Measurements from ENCODE around the gene PPP2R5A.
"Not testable (repeated sequence)": the region's sequence is repeated elsewhere in the genome, so short reads cannot be mapped to it uniquely, and the experiment has no call there.

Gene PPP2R5A

DNA sequence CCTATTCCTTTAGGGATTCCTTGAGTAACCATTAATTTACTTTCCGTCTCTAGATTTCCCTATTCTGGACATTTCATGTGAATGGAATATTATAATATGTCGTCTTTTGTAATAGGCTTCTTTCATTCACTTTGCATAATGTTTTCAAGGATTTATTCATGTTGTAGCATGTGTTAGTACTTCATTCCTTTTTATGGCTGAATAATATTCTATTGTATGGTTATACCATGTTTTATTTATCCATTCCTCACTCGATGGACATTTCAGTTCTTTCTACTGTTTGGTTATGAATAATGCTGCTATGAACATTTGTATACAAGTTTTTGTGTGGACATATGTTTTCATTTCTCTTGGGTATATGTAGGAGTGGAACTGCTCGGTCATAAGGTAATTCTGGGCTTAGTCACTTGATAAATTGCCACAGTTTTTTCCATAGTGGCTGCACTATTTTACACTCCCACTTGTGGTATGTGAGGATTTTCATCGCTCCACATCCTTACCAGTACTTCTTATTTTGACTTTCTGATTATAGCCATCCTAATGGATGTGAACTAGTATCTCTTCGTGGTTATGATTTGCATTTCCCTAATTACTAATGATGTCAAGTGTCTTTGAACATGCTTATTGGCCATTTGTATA, 17.7 kb downstream of the PPP2R5A start:
- no peak for FAIRE-seq

GRCh38 chr1:212305342-212305741, 20.1 kb downstream of the PPP2R5A start:
- FAIRE-seq, result no peak

- FAIRE-seq, result not testable (repeated sequence)
These were observed 20.8 kb downstream of the PPP2R5A start for GRCh38 chr1:212305984-212306452.

DNA sequence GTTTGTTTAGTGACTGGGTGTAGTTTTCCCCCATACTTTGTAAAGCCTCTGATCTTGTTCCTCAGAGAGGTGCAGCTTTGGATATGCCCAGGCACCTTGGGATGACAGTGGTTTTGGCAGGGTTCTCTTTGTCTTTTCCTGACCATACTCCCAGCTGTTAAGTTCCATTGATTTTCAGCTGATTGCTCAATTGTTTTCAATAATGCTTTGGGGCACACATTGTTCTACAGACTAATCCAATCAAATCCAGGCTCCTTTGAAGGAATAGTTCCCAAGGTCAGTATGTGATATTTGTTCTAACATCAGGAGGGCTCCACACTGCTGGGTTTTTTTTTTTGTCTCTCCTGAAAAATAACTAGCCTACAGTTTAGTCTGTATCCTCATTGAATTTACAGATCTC, 24.8 kb downstream of the PPP2R5A start:
- FAIRE-seq, result no peak

DNA sequence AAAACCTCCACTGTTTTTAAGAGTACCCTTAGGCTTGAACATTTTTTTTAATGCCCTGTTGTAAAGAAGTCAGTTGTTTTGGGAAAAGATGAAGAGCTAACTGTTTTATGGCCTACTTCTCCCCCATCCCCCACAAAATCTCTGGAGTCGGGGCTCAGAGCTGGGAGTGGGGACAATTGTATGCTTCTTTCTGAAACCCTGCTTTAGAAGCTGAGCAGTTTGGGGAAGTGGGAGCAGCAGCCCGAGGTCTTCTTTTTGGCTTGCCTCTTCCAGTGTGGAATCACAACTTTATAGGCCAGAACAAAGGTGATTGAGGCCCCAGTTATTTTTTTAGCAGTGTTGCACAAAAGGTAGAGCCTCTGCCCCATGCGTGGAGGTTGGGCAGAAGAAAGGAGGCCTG, 25.2 kb downstream of the PPP2R5A start:
- no peak for FAIRE-seq

GRCh38 chr1:212311836-212312497, 26.8 kb downstream of the PPP2R5A start:
- FAIRE-seq, result no peak

DNA sequence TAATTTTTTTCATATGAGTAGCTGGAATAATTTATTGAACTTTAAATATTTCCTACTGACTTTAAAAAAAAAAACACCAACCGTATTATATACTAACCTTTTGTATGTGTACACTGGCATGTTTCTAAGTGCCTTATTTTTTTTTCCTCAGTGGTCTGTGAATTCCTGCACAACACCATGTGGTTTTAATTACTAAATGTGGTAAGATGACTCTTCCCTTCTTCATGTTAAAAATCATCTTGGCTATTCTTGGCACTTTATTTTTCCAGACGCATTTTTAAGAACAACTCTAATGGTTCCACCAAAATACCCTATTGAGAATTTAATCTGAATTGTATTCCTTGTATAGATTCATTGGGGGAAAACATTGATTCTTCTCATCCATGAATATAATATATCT, 28.4 kb downstream of the PPP2R5A start:
- FAIRE-seq, result no peak

DNA sequence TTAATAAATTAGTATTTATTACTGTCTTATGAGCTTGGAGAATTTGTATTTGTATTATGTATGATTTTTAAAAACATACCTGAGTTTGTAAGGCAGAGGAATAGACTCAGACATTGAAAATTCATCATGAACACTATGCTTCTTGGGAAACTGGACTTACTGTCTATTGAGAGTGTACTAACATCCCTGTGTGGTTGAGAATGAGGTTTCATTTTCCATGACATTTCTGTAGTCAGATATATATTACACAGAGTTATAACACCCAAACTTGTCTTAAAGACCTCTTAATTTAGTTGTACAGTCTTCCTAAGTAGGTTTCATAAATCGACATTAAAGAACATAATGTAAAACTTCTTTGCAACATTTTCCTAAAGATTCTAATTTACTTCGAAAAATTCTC, 30.0 kb downstream of the PPP2R5A start:
- FAIRE-seq, result no peak

DNA sequence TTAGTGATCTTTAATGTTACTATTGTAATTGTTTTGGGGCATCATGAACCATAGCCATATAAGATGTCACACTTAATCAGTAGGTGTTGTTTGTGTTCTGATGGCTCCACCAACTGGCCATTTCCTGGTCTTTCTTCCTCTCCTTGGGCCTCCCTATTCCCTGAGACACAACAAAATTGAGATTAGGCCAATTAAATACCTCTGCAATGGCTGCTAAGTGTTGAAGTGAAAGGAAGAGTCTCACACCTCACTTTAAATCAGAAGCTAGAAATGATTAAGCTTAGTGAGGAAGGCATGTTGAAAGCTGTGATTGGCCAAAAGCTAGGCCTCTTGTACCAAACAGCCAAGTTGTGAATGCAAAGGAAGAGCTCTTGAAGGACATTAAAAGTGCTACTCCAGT, 30.7 kb downstream of the PPP2R5A start:
- FAIRE-seq, result no peak

GRCh38 chr1:212317916-212318315, 32.7 kb downstream of the PPP2R5A start:
- FAIRE-seq, result no peak

DNA sequence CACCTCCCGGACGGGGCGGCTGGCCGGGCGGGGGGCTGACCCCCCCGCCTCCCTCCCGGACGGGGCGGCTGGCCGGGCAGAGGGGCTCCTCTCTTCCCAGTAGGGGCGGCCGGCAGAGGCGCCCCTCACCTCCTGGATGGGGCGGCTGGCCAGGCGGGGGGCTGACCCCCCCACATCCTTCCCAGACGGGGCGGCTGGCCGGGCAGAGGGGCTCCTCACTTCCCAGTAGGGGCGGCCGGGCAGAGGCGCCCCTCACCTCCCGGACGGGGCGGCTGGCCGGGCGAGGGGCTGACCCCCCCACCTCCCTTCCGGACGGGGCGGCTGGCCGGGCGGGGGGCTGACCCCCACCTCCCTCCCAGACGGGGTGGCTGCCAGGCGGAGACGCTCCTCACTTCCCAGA, 35.8 kb downstream of the PPP2R5A start:
- not testable (repeated sequence) for FAIRE-seq

DNA sequence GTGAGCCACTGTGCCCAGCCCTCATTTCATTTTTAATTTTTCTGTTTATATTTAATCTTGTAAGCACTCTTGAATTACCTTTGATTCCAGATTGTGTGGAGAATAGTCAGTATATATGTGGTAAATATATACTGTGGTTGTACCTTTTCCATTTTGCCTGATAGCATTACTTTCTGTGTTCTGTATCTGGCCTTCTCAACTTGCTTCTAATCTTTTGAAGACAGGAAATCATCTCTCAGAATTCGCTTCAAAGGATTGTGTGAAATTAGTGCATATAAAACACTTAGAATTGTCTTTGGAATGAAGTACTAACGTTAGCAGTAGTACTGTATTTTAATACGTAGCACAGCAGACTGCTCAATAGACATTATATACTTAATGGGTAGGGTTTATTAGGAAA, 37.9 kb downstream of the PPP2R5A start:
- FAIRE-seq, result no peak

- no peak for FAIRE-seq
These were observed 41.3 kb downstream of the PPP2R5A start for GRCh38 chr1:212326541-212326940.

DNA sequence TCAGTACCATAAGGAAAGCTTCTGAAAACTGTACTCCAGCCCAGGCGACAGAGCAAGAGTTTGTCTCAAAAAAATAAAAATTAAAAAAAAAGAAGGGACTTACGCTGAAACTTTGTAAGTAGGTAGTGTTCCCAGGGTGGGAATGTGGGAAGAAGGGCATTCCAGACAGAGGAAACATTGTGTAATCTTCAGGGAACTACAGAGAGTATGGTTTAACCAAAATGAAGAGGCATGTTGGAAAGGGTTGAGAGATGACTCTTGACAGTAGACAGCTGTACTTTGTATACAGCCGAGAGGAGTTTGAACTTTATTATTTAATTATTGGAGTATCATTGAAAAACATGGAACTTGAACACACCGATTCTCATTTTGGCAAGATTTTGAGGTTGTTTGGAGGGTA, 43.0 kb downstream of the PPP2R5A start:
- FAIRE-seq, result no peak

GRCh38 chr1:212329105-212329504, 43.9 kb downstream of the PPP2R5A start:
- FAIRE-seq, result no peak

DNA sequence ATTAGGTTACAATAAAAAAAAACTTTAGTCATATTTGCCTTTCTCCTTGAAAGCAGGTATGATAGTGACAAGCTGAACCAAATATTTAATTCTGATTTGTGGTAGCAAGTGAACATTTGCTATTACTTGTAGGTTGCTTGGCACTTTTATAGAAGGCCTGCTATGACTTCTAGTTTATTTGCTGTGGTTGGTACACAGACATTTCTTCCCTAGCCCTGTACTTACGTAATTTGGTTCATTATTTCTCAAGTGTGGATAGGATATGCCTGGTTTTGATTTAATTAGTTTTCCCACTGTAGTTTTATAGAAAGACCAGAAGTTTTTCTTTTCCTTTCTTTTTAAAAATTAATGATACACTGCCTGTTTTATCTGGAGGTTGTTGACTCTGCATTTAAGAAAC, 55.9 kb downstream of the PPP2R5A start:
- peak; percentile 90 for FAIRE-seq

GRCh38 chr1:212344905-212345304, 59.7 kb downstream of the PPP2R5A start:
- no peak for FAIRE-seq

GRCh38 chr1:212346601-212347000, 61.4 kb downstream of the PPP2R5A start:
- FAIRE-seq, result no peak

DNA sequence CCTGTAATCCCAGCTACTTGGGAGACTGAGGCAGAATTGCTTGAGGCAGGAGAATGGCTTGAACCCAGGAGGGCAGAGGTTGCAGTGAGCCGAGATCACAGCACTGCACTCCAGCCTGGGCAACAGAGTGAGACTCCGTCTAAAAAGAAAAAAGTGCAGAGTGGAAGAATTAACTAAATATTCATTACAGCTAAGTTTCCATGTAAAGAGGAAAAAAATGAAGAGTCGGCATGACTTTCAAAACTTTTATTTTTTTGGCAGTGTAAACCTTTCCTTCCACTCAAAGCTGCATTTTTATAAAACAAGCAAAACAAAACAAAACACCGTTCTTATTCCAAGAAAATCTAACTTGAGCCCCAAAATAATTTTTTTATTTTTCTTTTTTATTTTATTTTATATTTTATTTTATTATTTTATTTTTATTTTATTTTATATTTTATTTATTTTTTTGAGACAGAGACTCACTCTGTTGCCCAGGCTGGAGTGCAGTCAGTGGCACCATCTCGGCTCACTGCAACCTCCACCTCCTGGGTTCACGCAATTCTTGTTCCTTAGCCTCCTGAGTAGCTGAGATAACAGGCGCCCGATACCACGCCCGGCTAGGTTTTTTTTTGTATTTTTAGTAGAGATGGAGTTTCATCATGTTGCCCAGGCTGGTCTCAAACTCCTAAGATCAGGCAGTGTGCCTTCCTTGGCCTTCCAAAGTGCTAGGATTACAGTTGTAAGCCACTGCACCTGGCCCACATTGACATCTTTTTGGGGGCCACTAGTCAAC, 66.6 kb downstream of the PPP2R5A start:
- no peak for FAIRE-seq

DNA sequence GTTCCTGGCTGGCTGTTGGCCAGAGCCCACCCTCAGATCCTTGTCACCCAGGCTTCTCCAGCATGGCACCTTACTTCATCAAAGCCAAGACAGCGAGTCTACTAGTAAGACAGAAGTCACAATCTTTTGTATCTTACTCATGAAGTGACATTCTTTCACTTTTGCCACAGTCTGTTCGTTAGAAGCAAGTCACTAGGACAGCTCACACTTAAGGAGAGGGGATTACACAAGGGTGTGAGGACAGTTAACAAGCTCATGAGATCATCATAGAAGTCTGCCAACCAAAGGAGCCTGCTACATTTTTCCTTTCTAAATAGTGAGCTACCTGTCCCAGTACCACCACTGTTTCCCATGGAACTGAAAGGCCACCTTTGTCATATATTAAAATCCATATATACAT, 68.0 kb downstream of the PPP2R5A start:
- no peak for FAIRE-seq

- no peak for FAIRE-seq
These were observed 69.3 kb downstream of the PPP2R5A start for GRCh38 chr1:212354464-212354863.

DNA sequence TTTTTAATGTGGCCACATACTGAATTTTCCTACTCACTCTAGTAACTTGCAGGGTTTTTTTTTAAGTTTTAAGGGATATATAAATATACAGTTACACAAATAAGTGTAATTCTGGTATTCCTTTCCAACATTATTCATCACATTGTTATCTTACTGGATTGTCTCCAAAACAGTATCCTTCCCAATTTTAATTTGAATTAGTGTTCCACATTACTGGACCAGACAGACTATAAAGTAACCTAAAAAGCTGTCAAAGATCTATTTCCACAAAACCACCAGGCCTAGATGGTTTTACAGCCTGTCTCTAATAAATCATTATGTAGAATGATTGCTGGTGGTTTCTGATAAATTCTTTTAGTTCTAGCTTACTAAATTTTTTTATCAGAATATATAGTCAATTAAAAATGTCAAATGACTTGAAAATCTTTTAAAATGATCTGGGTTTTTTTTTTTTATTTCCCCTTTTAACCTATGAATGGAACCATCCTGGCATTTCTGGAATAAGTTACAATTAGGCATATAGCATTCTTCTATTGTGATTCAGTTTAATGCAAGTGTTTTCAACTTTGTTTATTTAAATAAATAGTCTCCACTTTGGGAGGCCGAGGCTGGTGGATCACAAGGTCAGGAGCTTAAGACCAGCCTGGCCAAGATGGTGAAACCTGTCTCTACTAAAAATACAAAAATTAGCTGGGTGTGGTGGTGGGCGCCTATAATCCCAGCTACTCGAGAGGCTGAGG, 70.2 kb downstream of the PPP2R5A start:
- FAIRE-seq, result no peak

DNA sequence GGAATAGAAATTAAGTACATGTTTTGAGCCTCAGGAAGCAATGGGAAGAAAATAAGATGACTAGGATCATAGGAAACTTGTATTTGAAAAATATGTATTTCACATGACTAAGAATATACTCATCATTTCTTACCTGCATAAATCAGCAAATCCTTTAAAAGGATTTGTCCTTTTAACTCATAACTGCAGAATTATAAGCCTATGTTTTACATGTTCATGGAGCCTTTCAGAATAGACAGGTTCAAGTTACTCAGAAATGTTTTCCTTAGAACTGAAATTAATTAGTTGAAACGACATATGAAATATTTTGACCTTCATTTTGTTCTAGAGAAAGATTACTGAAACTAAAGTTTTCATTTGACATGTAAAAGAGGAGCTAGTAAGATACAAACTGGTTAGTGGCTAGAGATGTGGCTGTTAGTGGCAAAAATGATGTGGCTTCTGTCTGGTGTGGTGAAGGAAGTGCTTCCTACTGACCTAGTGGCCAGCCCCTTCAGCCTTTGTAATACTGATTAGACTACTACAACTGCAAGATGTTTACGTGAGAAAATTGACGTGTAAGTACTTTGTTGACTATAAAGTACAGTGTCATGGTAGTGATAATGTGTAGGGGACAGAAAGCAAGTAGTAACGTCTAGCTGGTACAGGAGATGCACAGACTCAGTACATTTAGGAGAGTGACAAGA, 74.7 kb downstream of the PPP2R5A start:
- FAIRE-seq, result no peak

All from islet of Langerhans (tissue), 1 donor.